K562 (cell line): Measurements from ENCODE around the gene DNAJB12. TPM values are rescaled to one million over a fixed set of nuclear protein-coding genes. Genes with fewer than 3 reads are reported as not detected.
A peak's percentile ranks its signal among the peaks of the same experiment; 100 is the strongest.

ENCODE experiments used
- MGA ChIP-seq: fragments of 450-650 bp; IDR thresholded peaks from 2 replicates; pipeline ENCODE4 v1.6.1; 2016; ENCODE audit warnings: mild to moderate bottlenecking, moderate library complexity
- NUFIP1 ChIP-seq: fragments of 450-650 bp; IDR thresholded peaks from 2 replicates; pipeline ENCODE4 v1.6.1; 2018; ENCODE audit not compliant: partially characterized antibody
- PHTF2 ChIP-seq: fragments of 250-450 bp; sonication (Bioruptor Pico); IDR thresholded peaks from 2 replicates; pipeline ENCODE4 v1.5.0; 2021; ENCODE audit warnings: mild to moderate bottlenecking
- TAF15 ChIP-seq: fragments of 200-400 bp; formaldehyde crosslinking; IDR thresholded peaks from 2 replicates; pipeline ENCODE4 v1.6.1; 2017; ENCODE audit warnings: mild to moderate bottlenecking, low read depth, low read length, moderate library complexity
- ZBTB7A ChIP-seq: IDR thresholded peaks from 2 replicates; pipeline ENCODE4 v1.6.1; 2011; ENCODE audit warnings: low read depth, mild to moderate bottlenecking, low read length, moderate library complexity, borderline replicate concordance; ENCODE audit not compliant: control insufficient read depth
- ZC3H8 ChIP-seq: fragments of 450-650 bp; IDR thresholded peaks from 2 replicates; pipeline ENCODE4 v1.6.1; 2017
- ZNF146 ChIP-seq: IDR thresholded peaks from one replicate; pipeline ENCODE4 v1.6.1; 2018; ENCODE audit warnings: missing compliant biosample characterization; ENCODE audit not compliant: unreplicated experiment
- ZNF561 ChIP-seq: fragments of 450-650 bp; formaldehyde crosslinking; conservative IDR thresholded peaks from 2 replicates; pipeline ENCODE4 v1.4.0; 2020; ENCODE audit warnings: mild to moderate bottlenecking, moderate library complexity
- polyA plus RNA-seq, 8 experiments: library from polyadenylated mRNA; depleted of rRNA in 4 of 8; stranded (reverse) in 5 of 8; unstranded in 3 of 8; fragments of >200 nt; fragmentation: Nextera tagmentation in 2 of 8; fragmentation: Illumina TruSeq in 1 of 8; extraction: Ambion mirVana in 2 of 8; extraction: Trizol in 1 of 8; gene quantifications; 2 replicates each; pipeline versions ENCODE4 v1.2.1 to v1.2.3, GENCODE V29; 2011 to 2014; ENCODE audit warnings: inconsistent platforms in 1 of 8, missing spikeins in 1 of 8
- total RNA-seq, 7 experiments: library from RNA; depleted of rRNA in 6 of 7; stranded (reverse); fragments of >200 nt in 6 of 7; fragmentation: Illumina TruSeq in 2 of 7; extraction: Trizol in 2 of 7; gene quantifications; 2 replicates each; pipeline versions ENCODE4 v1.2.1 to v1.2.3, GENCODE V29; 2011 to 2021; ENCODE audit warnings: low replicate concordance in 1 of 7
- TF ChIP-seq, protein P1 (sequence below): fragments of 200-800 bp; sonication (Bioruptor generic); IDR thresholded peaks from 2 replicates; pipeline ENCODE4 v1.6.1; 2017; ENCODE audit warnings: missing genetic modification characterization, missing compliant biosample characterization
- TF ChIP-seq, protein P2 (sequence below): fragments of 450-650 bp; IDR thresholded peaks from 2 replicates; pipeline ENCODE4 v1.6.1; 2018; ENCODE audit not compliant: partially characterized antibody

Gene DNAJB12
- total and polyA plus RNA-seq, 9 of the 15 experiments (the other 6 are each of a cell fraction or from before 2014, with no cell fraction given): 3.5 to 31.5 (median 20.3) TPM

DNA sequence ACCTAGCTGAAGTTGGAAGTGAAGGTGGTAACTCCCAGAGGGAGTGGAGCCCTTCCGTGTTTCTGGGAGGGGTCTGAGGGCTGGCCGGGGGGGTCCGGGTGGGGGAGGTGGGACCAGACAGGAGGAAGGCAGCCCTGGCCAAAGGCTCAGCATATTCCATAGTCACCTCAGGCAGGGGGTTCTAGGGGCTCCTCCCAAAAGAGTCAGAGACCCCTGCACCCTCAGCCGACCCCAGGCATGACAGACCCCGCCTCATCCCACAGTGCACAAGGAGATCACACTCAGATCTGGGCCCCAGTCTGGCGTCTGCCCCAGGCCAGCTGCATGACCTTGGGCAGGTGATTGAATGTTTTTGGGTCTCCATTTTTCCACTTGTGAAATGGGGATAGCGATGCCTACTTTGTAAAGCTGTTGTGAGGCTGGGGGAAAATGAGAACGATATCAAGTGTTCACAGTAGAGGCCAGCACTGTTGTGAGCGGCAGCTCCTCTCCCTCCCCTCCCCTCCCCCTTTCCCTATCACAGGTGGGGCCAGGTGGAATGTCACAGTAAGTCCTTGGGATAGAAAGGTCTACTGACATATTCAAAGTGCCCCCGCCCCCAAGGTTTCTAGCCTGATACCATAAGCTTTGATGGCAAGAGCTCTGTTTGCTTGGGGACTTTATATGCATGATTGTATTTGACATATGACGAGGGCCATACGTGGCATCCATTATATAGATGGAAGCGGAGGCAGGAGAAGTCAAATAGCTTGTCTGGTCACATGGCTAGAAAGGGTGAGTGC is 33.3 kb downstream of the DNAJB12 start (continued):
- TF ChIP-seq, protein P1, sequence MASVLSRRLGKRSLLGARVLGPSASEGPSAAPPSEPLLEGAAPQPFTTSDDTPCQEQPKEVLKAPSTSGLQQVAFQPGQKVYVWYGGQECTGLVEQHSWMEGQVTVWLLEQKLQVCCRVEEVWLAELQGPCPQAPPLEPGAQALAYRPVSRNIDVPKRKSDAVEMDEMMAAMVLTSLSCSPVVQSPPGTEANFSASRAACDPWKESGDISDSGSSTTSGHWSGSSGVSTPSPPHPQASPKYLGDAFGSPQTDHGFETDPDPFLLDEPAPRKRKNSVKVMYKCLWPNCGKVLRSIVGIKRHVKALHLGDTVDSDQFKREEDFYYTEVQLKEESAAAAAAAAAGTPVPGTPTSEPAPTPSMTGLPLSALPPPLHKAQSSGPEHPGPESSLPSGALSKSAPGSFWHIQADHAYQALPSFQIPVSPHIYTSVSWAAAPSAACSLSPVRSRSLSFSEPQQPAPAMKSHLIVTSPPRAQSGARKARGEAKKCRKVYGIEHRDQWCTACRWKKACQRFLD (CRISPR knock-in tag): 0 out of 2 replicates have a peak, but pooled peaks have one; percentile 60
- no peak for TF ChIP-seq NUFIP1
- TF ChIP-seq MGA: no peak
- no peak for TF ChIP-seq ZNF146 (CRISPR knock-in tag)
- no peak for TF ChIP-seq ZC3H8
- TF ChIP-seq, protein P2, sequence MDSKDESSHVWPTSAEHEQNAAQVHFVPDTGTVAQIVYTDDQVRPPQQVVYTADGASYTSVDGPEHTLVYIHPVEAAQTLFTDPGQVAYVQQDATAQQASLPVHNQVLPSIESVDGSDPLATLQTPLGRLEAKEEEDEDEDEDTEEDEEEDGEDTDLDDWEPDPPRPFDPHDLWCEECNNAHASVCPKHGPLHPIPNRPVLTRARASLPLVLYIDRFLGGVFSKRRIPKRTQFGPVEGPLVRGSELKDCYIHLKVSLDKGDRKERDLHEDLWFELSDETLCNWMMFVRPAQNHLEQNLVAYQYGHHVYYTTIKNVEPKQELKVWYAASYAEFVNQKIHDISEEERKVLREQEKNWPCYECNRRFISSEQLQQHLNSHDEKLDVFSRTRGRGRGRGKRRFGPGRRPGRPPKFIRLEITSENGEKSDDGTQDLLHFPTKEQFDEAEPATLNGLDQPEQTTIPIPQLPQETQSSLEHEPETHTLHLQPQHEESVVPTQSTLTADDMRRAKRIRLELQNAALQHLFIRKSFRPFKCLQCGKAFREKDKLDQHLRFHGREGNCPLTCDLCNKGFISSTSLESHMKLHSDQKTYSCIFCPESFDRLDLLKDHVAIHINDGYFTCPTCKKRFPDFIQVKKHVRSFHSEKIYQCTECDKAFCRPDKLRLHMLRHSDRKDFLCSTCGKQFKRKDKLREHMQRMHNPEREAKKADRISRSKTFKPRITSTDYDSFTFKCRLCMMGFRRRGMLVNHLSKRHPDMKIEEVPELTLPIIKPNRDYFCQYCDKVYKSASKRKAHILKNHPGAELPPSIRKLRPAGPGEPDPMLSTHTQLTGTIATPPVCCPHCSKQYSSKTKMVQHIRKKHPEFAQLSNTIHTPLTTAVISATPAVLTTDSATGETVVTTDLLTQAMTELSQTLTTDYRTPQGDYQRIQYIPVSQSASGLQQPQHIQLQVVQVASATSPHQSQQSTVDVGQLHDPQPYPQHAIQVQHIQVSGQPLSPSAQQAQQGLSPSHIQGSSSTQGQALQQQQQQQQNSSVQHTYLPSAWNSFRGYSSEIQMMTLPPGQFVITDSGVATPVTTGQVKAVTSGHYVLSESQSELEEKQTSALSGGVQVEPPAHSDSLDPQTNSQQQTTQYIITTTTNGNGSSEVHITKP: no peak
- TF ChIP-seq TAF15: no peak
- no peak for TF ChIP-seq ZNF561 (CRISPR knock-in tag)
- peak; percentile 81 for TF ChIP-seq ZBTB7A
- TF ChIP-seq PHTF2 (CRISPR knock-in tag): 0 out of 2 replicates have a peak, but pooled peaks have one; percentile 19
